OCI-LY1 (cell line): Measurements from ENCODE around the gene CSTF1.

Source experiments
- H2AFZ ChIP-seq: fragments of 200-600 bp; sonication (generic), shearing (Covaris generic); 2 replicates; pipeline ENCODE4 v1.6.0; 2014; ENCODE audit warnings: antibody characterized with exemption, mild to moderate bottlenecking, low read length
- H3F3A ChIP-seq: fragments of 200-600 bp; sonication (generic), shearing (Covaris generic); 2 replicates; pipeline ENCODE4 v1.6.0; 2014; ENCODE audit warnings: mild to moderate bottlenecking, antibody characterized with exemption, low read length, moderate library complexity; ENCODE audit not compliant: insufficient read depth
- H3K27ac ChIP-seq: fragments of 200-600 bp; sonication (generic); 2 replicates; pipeline ENCODE4 v1.5.1; 2014; ENCODE audit warnings: low read length, mixed run types, mild to moderate bottlenecking, low read depth; ENCODE audit not compliant: poor library complexity, severe bottlenecking
- H3K27me3 ChIP-seq: fragments of 200-600 bp; sonication (generic); 2 replicates; pipeline ENCODE4 v1.6.0; 2014; ENCODE audit warnings: antibody characterized with exemption, mild to moderate bottlenecking, low read length, moderate library complexity; ENCODE audit not compliant: insufficient read depth
- H3K36me3 ChIP-seq: fragments of 200-600 bp; sonication (generic); 2 replicates; pipeline ENCODE4 v1.6.1; 2014; ENCODE audit warnings: mild to moderate bottlenecking, antibody characterized with exemption, low read length, moderate library complexity, mixed read lengths; ENCODE audit not compliant: insufficient read depth
- H3K4me1 ChIP-seq: fragments of 200-600 bp; sonication (generic); 2 replicates; pipeline ENCODE4 v1.5.1; 2014; ENCODE audit warnings: mild to moderate bottlenecking, low read length, moderate library complexity; ENCODE audit not compliant: insufficient read depth, severe bottlenecking
- H3K4me2 ChIP-seq: fragments of 200-600 bp; sonication (generic), shearing (Covaris generic); 2 replicates; pipeline ENCODE4 v1.6.1; 2014; ENCODE audit warnings: low read length
- H3K4me3 ChIP-seq: fragments of 200-600 bp; sonication (generic); 2 replicates; pipeline ENCODE4 v1.5.1; 2014; ENCODE audit warnings: low read length, low read depth, mild to moderate bottlenecking, mixed read lengths; ENCODE audit not compliant: poor library complexity, severe bottlenecking
- H3K79me2 ChIP-seq: fragments of 200-600 bp; shearing (Covaris generic); 2 replicates; pipeline ENCODE4 v1.6.1; 2016; ENCODE audit warnings: mixed run types, low read length, mixed read lengths; ENCODE audit not compliant: insufficient read depth
- H3K9ac ChIP-seq: fragments of 200-600 bp; sonication (generic), shearing (Covaris generic); 2 replicates; pipeline ENCODE4 v1.6.1; 2014; ENCODE audit warnings: mild to moderate bottlenecking, low read length, mixed read lengths
- H3K9me2 ChIP-seq: fragments of 200-600 bp; sonication (generic), shearing (Covaris generic); 2 replicates; pipeline ENCODE4 v1.6.1; 2014; ENCODE audit warnings: low read depth, mild to moderate bottlenecking, low read length, mixed read lengths
- H3K9me3 ChIP-seq: fragments of 200-600 bp; shearing (Covaris generic); 2 replicates; pipeline ENCODE4 v1.6.1; 2014; ENCODE audit warnings: low read length, mixed read lengths
- H4K20me1 ChIP-seq: fragments of 200-600 bp; sonication (generic), shearing (Covaris generic); 2 replicates; pipeline ENCODE4 v1.6.0; 2016; ENCODE audit warnings: mild to moderate bottlenecking, low read length; ENCODE audit not compliant: insufficient read depth
- EZH2 ChIP-seq: fragments of 200-600 bp; sonication (generic), shearing (Covaris generic); IDR thresholded peaks from 2 replicates; pipeline ENCODE4 v1.8.0; 2017; ENCODE audit warnings: borderline replicate concordance, mixed run types, mild to moderate bottlenecking, antibody characterized with exemption, low read length, moderate library complexity, mixed read lengths
- TF ChIP-seq, protein P1 (sequence below): fragments of 200-600 bp; sonication (generic), shearing (Covaris generic); IDR thresholded peaks from 2 replicates; pipeline ENCODE4 v1.5.1; 2017; ENCODE audit warnings: mild to moderate bottlenecking, antibody characterized with exemption, low read length, moderate library complexity, mixed read lengths

The CSTF1 gene

GRCh38 chr20:56373942-56374341 is 18.5 kb upstream of the CSTF1 start:
- H3K27me3 ChIP-seq, result no peaks in the 10 kb centered on the region
- no peak overlapping the region for H2AFZ ChIP-seq
- no peak overlapping the region for H3K9ac ChIP-seq
- no peak for TF ChIP-seq EZH2
- TF ChIP-seq, protein P1, sequence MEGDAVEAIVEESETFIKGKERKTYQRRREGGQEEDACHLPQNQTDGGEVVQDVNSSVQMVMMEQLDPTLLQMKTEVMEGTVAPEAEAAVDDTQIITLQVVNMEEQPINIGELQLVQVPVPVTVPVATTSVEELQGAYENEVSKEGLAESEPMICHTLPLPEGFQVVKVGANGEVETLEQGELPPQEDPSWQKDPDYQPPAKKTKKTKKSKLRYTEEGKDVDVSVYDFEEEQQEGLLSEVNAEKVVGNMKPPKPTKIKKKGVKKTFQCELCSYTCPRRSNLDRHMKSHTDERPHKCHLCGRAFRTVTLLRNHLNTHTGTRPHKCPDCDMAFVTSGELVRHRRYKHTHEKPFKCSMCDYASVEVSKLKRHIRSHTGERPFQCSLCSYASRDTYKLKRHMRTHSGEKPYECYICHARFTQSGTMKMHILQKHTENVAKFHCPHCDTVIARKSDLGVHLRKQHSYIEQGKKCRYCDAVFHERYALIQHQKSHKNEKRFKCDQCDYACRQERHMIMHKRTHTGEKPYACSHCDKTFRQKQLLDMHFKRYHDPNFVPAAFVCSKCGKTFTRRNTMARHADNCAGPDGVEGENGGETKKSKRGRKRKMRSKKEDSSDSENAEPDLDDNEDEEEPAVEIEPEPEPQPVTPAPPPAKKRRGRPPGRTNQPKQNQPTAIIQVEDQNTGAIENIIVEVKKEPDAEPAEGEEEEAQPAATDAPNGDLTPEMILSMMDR, result no peak
- no peaks in the 10 kb centered on the region for H3F3A ChIP-seq
- no peak overlapping the region for H3K4me3 ChIP-seq
- H3K9me3 ChIP-seq, result no peaks in the 10 kb centered on the region
- H4K20me1 ChIP-seq, result no peaks in the 10 kb centered on the region; the same call in 1 of the 2 replicates
- peaks cover 98% of the 10 kb centered on the region for H3K36me3 ChIP-seq
- no peaks in the 10 kb centered on the region for H3K9me2 ChIP-seq
- no peaks in the 10 kb centered on the region for H3K79me2 ChIP-seq
- H3K27ac ChIP-seq, result no peak overlapping the region
- no peak overlapping the region for H3K4me2 ChIP-seq
- no peaks in the 10 kb centered on the region for H3K4me1 ChIP-seq

DNA sequence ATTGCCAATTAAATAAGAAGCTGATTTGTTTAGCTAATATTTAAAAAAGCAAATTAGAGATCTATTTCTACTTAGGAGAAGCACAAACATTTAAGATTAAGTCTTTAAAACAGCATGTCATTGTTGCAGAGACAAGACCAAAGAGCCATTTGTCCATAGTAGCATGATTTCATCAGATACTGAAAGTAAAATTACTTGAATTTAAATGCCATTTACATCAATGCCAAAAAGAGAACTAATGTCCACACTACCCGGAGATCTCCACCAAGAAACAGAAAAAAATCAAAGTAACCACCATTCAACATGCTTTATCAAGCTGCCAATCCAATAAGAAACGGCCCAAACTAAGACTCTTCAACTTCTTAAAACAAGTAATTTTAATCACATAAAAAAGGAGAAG is 16.1 kb upstream of the CSTF1 start:
- Histone ChIP-seq H3K79me2 (peaks cover 6% of the 10 kb centered on the region), H3K27me3 (no peaks in the 10 kb centered on the region), H2AFZ (no peak overlapping the region), H3F3A (no peaks in the 10 kb centered on the region), H3K4me2 (no peak overlapping the region), H3K9me3 (no peaks in the 10 kb centered on the region), H3K4me3 (no peak overlapping the region), H3K36me3 (peaks cover 100% of the 10 kb centered on the region), H3K4me1 (no peaks in the 10 kb centered on the region), H3K9me2 (no peaks in the 10 kb centered on the region), H3K9ac (no peak overlapping the region), H3K27ac (no peak overlapping the region), H4K20me1 (no peaks in the 10 kb centered on the region; the same call in 1 of the 2 replicates)
- TF ChIP-seq EZH2, result no peak
- TF ChIP-seq, protein P1, result no peak

GRCh38 chr20:56378386-56378785 is 14.1 kb upstream of the CSTF1 start:
- H3K4me3 ChIP-seq, result no peak overlapping the region
- no peak overlapping the region for H3K9ac ChIP-seq
- no peak overlapping the region for H3K27ac ChIP-seq
- H4K20me1 ChIP-seq, result no peaks in the 10 kb centered on the region
- no peaks in the 10 kb centered on the region for H3K27me3 ChIP-seq
- H3K9me2 ChIP-seq, result no peaks in the 10 kb centered on the region
- H3K9me3 ChIP-seq, result no peaks in the 10 kb centered on the region
- no peak for TF ChIP-seq EZH2
- TF ChIP-seq, protein P1, result no peak
- peaks cover 6% of the 10 kb centered on the region for H3K79me2 ChIP-seq
- no peak overlapping the region for H2AFZ ChIP-seq
- peaks cover 98% of the 10 kb centered on the region for H3K36me3 ChIP-seq
- H3K4me1 ChIP-seq, result no peaks in the 10 kb centered on the region
- H3F3A ChIP-seq, result no peaks in the 10 kb centered on the region
- no peak overlapping the region for H3K4me2 ChIP-seq
